ENCODE data around the gene DDIT4L. TPM values are rescaled to one million over a fixed set of nuclear protein-coding genes. Genes with fewer than 3 reads are reported as not detected.
A peak's percentile ranks its signal among the peaks of the same experiment; 100 is the strongest.

DDIT4L gene
- 1 to 10 TPM in 1 of 4 donors, under 1 TPM in 1, not detected in 2; 0.79 to 2.0 TPM for total RNA-seq

DNA sequence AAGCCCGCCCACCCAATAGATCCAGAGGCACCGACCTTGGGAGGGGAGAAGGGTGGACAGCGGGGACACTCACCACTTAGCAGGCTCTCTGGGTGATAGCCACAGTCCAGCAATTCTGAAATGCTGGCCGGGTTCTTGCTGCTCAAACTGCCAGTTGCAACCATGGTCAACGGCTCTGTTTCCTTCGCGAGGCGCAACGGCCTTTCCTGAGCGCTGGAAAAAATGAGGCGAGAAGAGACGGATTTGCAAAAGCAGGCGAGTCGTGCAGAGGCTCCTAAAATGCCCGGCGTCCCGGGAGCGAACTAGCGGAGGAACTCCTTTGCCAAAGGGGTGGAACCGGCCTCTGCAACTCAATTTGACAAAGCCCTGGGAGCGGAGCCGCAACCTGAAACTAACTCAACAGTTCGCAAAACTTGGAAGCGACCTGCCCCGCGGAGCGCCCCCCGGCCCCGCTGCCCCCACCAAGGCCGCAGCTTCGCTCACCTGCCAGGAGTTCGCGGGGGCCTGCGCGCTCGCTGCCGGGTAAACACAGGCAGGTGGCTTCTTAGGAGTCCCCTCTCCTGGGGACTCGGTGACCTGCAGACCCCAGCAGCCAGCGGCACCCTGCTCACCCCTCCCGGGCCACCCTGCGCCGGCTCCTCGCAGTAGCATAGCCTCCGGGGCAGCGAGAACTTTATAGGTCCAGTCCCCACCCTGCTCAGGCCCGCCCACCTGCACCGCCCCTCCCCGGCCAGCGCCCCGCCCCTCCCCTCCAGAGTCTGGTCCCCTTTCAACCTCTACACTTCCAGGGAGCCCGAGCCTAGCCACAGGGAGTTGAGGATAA, at the start of gene DDIT4L:
Gene DDIT4L, minus strand, starts transcription at position 649 of the 823 bp plus-strand sequence. Its CDS starts 485 bp downstream, at position 164.
- peak within 1 kb of the TSS in 2 of 4 donors; percentile 31 to 41 for H3K27ac ChIP-seq
- peaks cover 32% of the 10 kb centered on the region for H3K27me3 ChIP-seq
- in situ Hi-C loops (cut with MboI; ENCODE audit: low pct_ligation_motif_present in 1 of 4, low pct_unique_long_range_greater_than_20kb in 1 of 4, low sequenced_read_pairs in 3 of 4) (no loop called here), intact Hi-C loops (cut with DNase I; ENCODE audit: low total_unique reads) (loop anchor here (10.0 kb wide), 1 partner anchor 125 kb away; no protein-coding TSS in a partner anchor)
- peak; percentile 29 for DNase-seq
- peak within 1 kb of the TSS; percentile 41 to 76 (median 51) for H3K4me3 ChIP-seq
- H3K4me1 ChIP-seq: peaks cover 0 to 18% (median 15%) of the 10 kb centered on the region in 4 donors
- WGBS, 2 donors (ENCODE audit: low coverage in 1 of 2): 3 to 14% methylated on average over 3 to 34 of the region's 51 CpGs
- no peaks in the 10 kb centered on the region for H3K36me3 ChIP-seq
- TF ChIP-seq EP300 (IDR thresholded peaks at IDR 0.05; ENCODE audit: low read depth) (no peak), POLR2AphosphoS5 (IDR thresholded peaks at IDR 0.05) (no peak), POLR2A (IDR thresholded peaks at IDR 0.05) (no peak)
- TF ChIP-seq, protein P1, sequence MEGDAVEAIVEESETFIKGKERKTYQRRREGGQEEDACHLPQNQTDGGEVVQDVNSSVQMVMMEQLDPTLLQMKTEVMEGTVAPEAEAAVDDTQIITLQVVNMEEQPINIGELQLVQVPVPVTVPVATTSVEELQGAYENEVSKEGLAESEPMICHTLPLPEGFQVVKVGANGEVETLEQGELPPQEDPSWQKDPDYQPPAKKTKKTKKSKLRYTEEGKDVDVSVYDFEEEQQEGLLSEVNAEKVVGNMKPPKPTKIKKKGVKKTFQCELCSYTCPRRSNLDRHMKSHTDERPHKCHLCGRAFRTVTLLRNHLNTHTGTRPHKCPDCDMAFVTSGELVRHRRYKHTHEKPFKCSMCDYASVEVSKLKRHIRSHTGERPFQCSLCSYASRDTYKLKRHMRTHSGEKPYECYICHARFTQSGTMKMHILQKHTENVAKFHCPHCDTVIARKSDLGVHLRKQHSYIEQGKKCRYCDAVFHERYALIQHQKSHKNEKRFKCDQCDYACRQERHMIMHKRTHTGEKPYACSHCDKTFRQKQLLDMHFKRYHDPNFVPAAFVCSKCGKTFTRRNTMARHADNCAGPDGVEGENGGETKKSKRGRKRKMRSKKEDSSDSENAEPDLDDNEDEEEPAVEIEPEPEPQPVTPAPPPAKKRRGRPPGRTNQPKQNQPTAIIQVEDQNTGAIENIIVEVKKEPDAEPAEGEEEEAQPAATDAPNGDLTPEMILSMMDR (IDR thresholded peaks at IDR 0.05): no peak
- H3K9me3 ChIP-seq: no peaks in the 10 kb centered on the region

- in situ Hi-C loops (cut with MboI; ENCODE audit: low pct_ligation_motif_present in 1 of 4, low pct_unique_long_range_greater_than_20kb in 1 of 4, low sequenced_read_pairs in 3 of 4) (no loop called here), intact Hi-C loops (cut with DNase I; ENCODE audit: low total_unique reads) (no loop called here)
- DNase-seq: no peak
- Histone ChIP-seq H3K4me3 (no peak overlapping the region), H3K36me3 (no peaks in the 10 kb centered on the region), H3K27me3 (no peaks in the 10 kb centered on the region), H3K27ac (no peak overlapping the region), H3K4me1 (no peaks in the 10 kb centered on the region), H3K9me3 (peaks cover 0 to 3% of the 10 kb centered on the region in 2 donors)
- 32 to 67% methylated on average over 2 of the region's 2 CpGs for WGBS, 2 donors (ENCODE audit: low coverage in 1 of 2)
- TF ChIP-seq, protein P1 (IDR thresholded peaks at IDR 0.05): no peak
- TF ChIP-seq POLR2AphosphoS5 (IDR thresholded peaks at IDR 0.05): no peak
- no peak for TF ChIP-seq POLR2A (IDR thresholded peaks at IDR 0.05)
- TF ChIP-seq EP300 (IDR thresholded peaks at IDR 0.05; ENCODE audit: low read depth): no peak
Observed at GRCh38 chr4:100240008-100240407, 49.7 kb upstream of the DDIT4L start.

DNA sequence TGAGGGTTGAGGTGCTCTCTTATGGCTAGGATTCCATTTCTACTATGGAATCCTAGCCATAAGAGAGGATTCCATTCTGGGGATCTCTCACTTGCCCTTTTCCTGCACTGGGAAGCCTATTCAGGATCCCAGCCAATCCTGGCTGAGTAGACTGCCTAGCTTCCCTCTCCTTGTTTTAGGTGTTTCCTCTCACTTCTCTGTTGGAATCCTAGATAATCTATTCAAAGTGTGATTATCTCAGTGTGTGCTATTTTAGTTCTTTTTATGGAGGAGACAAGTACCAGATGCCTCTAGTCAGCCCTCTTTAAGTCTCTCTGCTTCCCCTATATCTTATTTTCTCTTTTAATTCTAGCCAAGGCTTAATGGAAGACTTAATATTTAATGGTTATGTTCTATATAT, 34.5 kb upstream of the DDIT4L start:
- peaks cover 7 to 15% of the 10 kb centered on the region in 2 donors for H3K9me3 ChIP-seq
- no peaks in the 10 kb centered on the region for H3K27me3 ChIP-seq
- no peaks in the 10 kb centered on the region for H3K4me1 ChIP-seq
- TF ChIP-seq EP300 (IDR thresholded peaks at IDR 0.05; ENCODE audit: low read depth): no peak
- no peak for TF ChIP-seq POLR2AphosphoS5 (IDR thresholded peaks at IDR 0.05)
- TF ChIP-seq, protein P1 (IDR thresholded peaks at IDR 0.05): no peak
- no peak for TF ChIP-seq POLR2A (IDR thresholded peaks at IDR 0.05)
- intact Hi-C loops (cut with DNase I; ENCODE audit: low total_unique reads): no loop called here
- H3K27ac ChIP-seq: no peak overlapping the region
- in situ Hi-C loops (cut with MboI; ENCODE audit: low pct_ligation_motif_present in 1 of 4, low pct_unique_long_range_greater_than_20kb in 1 of 4, low sequenced_read_pairs in 3 of 4): no loop called here
- H3K4me3 ChIP-seq: no peak overlapping the region
- DNase-seq: no peak
- no peaks in the 10 kb centered on the region for H3K36me3 ChIP-seq

- intact Hi-C loops (cut with DNase I; ENCODE audit: low total_unique reads) (no loop called here), in situ Hi-C loops (cut with MboI; ENCODE audit: low pct_ligation_motif_present in 1 of 4, low pct_unique_long_range_greater_than_20kb in 1 of 4, low sequenced_read_pairs in 3 of 4) (no loop called here)
- no peak for DNase-seq
- H3K9me3 ChIP-seq: peaks cover 7 to 15% of the 10 kb centered on the region in 2 donors
- no peaks in the 10 kb centered on the region for H3K27me3 ChIP-seq
- TF ChIP-seq, protein P1 (IDR thresholded peaks at IDR 0.05): no peak
- TF ChIP-seq POLR2AphosphoS5 (IDR thresholded peaks at IDR 0.05) (no peak), EP300 (IDR thresholded peaks at IDR 0.05; ENCODE audit: low read depth) (no peak), POLR2A (IDR thresholded peaks at IDR 0.05) (no peak)
- no peaks in the 10 kb centered on the region for H3K36me3 ChIP-seq
- no peak overlapping the region for H3K4me3 ChIP-seq
- H3K4me1 ChIP-seq: no peaks in the 10 kb centered on the region
- H3K27ac ChIP-seq: no peak overlapping the region
Observed at GRCh38 chr4:100224160-100224559, 33.9 kb upstream of the DDIT4L start.
